SK-N-SH (cell line): ENCODE results near the gene TGM6. TPM values are rescaled to one million over a fixed set of nuclear protein-coding genes. Genes with fewer than 3 reads are reported as not detected.

ENCODE experiments used
- CTCF ChIA-PET: fragments of 300-600, 350-600 bp; formaldehyde crosslinking; extraction: SDS; loops from one replicate; lab custom pipeline; 2021; lab: Yijun Ruan, JAX
- POLR2A ChIA-PET: fragments of 350-600 bp; sonication (Branson Sonifier 250); formaldehyde crosslinking; extraction: SDS; loops from one replicate; lab custom pipeline; 2020; ENCODE audit warnings: antibody characterized with exemption, inconsistent platforms; lab: Yijun Ruan, JAX
- DNase-seq: peaks from one replicate; pipeline ENCODE4 v3.0.0; 2012
- H2AFZ ChIP-seq: fragments of 200-600 bp; sonication (generic); 2 replicates; pipeline ENCODE4 v1.8.1; 2016; ENCODE audit warnings: antibody characterized with exemption, mild to moderate bottlenecking, low read depth
- H3F3A ChIP-seq: fragments of 200-600 bp; sonication (generic); replicated peaks from 2 replicates; pipeline ENCODE3; 2016; ENCODE audit warnings: antibody characterized with exemption, mild to moderate bottlenecking; ENCODE audit not compliant: insufficient read depth
- H3K27ac ChIP-seq, 2 experiments: fragments of 200-500 bp in 1 of 2; fragments of 200-600 bp in 1 of 2; sonication (Bioruptor generic) in 1 of 2; sonication (generic), shearing (Covaris generic) in 1 of 2; 2 replicates each; pipeline versions ENCODE4 v1.5.1 to v1.6.1; 2014 to 2016; ENCODE audit warnings: low read depth in 2 of 2, inconsistent platforms in 1 of 2, low read length in 1 of 2, mild to moderate bottlenecking in 1 of 2, mixed read lengths in 1 of 2
- H3K27me3 ChIP-seq: fragments of 200-600 bp; sonication (generic), shearing (Covaris generic); 2 replicates; pipeline ENCODE4 v1.6.1; 2016; ENCODE audit warnings: mixed run types; ENCODE audit not compliant: insufficient read depth
- H3K36me3 ChIP-seq, 2 experiments: fragments of 200-500 bp in 1 of 2; fragments of 200-600 bp in 1 of 2; sonication (Bioruptor generic) in 1 of 2; sonication (generic) in 1 of 2; replicated peaks in 1 of 2; 2 replicates each; pipeline versions ENCODE3 to v1.5.1; 2014 to 2016; ENCODE audit warnings: low read length in 1 of 2, mild to moderate bottlenecking in 1 of 2; ENCODE audit not compliant: insufficient read depth in 2 of 2, control insufficient read depth in 1 of 2
- H3K4me1 ChIP-seq, 2 experiments: fragments of 200-500 bp in 1 of 2; fragments of 200-600 bp in 1 of 2; sonication (Bioruptor generic) in 1 of 2; sonication (generic), shearing (Covaris generic) in 1 of 2; 2 replicates each; pipeline versions ENCODE4 v1.5.1 to v1.6.1; 2014 to 2016; ENCODE audit warnings: low read depth in 1 of 2, low read length in 1 of 2, mixed run types in 1 of 2; ENCODE audit not compliant: insufficient read depth in 2 of 2, control insufficient read depth in 1 of 2
- H3K4me2 ChIP-seq: fragments of 200-600 bp; sonication (generic), shearing (Covaris generic); 2 replicates; pipeline ENCODE4 v1.6.1; 2017; ENCODE audit warnings: mixed run types
- H3K4me3 ChIP-seq, 2 experiments: fragments of 200-500 bp in 1 of 2; fragments of 200-600 bp in 1 of 2; sonication (Bioruptor generic) in 1 of 2; sonication (generic), shearing (Covaris generic) in 1 of 2; 2 replicates each; pipeline versions ENCODE4 v1.5.1 to v1.8.1; 2014 to 2016; ENCODE audit warnings: low read depth in 2 of 2, inconsistent platforms in 1 of 2, low read length in 1 of 2, mild to moderate bottlenecking in 1 of 2, mixed read lengths in 1 of 2, moderate library complexity in 1 of 2
- H3K79me2 ChIP-seq: fragments of 200-600 bp; sonication (generic); 2 replicates; pipeline ENCODE4 v1.8.1; 2017; ENCODE audit warnings: mild to moderate bottlenecking; ENCODE audit not compliant: insufficient read depth
- H3K9ac ChIP-seq: fragments of 200-600 bp; sonication (generic); 2 replicates; pipeline ENCODE4 v1.6.1; 2017; ENCODE audit warnings: mixed run types
- H3K9me2 ChIP-seq: fragments of 200-600 bp; sonication (generic); 2 replicates; pipeline ENCODE4 v1.6.1; 2017; ENCODE audit warnings: mixed run types
- H3K9me3 ChIP-seq: fragments of 200-600 bp; sonication (generic); 2 replicates; pipeline ENCODE4 v1.6.1; 2017; ENCODE audit warnings: mixed run types, mild to moderate bottlenecking, moderate library complexity
- H4K20me1 ChIP-seq: fragments of 200-600 bp; sonication (generic); 2 replicates; pipeline ENCODE4 v1.6.1; 2017; ENCODE audit warnings: mild to moderate bottlenecking, mixed run types; ENCODE audit not compliant: insufficient read depth
- CHD2 ChIP-seq: fragments of 150-350 bp; IDR thresholded peaks from 2 replicates; pipeline ENCODE4 v1.6.1; 2018; ENCODE audit warnings: low read length; ENCODE audit not compliant: partially characterized antibody
- EP300 ChIP-seq, 2 experiments: IDR thresholded peaks; 2 replicates each; pipeline versions ENCODE4 v1.4.0 to v1.6.1; 2012; ENCODE audit warnings: borderline replicate concordance in 1 of 2, low read depth in 1 of 2, low read length in 1 of 2
- MEF2A ChIP-seq: IDR thresholded peaks from 2 replicates; pipeline ENCODE4 v1.4.0; 2012; ENCODE audit warnings: low read depth, borderline replicate concordance
- RFX5 ChIP-seq: IDR thresholded peaks from 2 replicates; pipeline ENCODE4 v1.6.1; 2012; ENCODE audit warnings: mild to moderate bottlenecking, improper control_type of control experiment, low read length
- YY1 ChIP-seq: IDR thresholded peaks from 2 replicates; pipeline ENCODE4 v1.4.0; 2012; ENCODE audit warnings: low read depth, mild to moderate bottlenecking
- WGBS: methylation state at CpG from one replicate; pipeline ENCODE4 v1.1.6; 2017; ENCODE audit warnings: low lambda C conversion rate; 5-methylcytosine and 5-hydroxymethylcytosine counted together
- polyA plus RNA-seq, 3 experiments: library from polyadenylated mRNA; depleted of rRNA; stranded (reverse); fragments of >200 nt; gene quantifications; 2 replicates each; pipeline ENCODE4 v1.2.3, GENCODE V29; 2012
- TF ChIP-seq, protein P1 (sequence below): IDR thresholded peaks from 2 replicates; pipeline ENCODE4 v1.4.0; 2012; ENCODE audit warnings: low read depth, borderline replicate concordance
- TF ChIP-seq, protein P2 (sequence below): fragments of 200-600 bp; sonication (generic); IDR thresholded peaks from 2 replicates; pipeline ENCODE4 v1.6.1; 2017; ENCODE audit warnings: antibody characterized with exemption, mild to moderate bottlenecking, moderate library complexity

The TGM6 gene
- polyA plus RNA-seq, 1 of the 3 experiments (the other 2 are of a cell fraction) = not detected

- Histone ChIP-seq H3K4me2 (no peak overlapping the region), H3K4me3 (no peak overlapping the region), H4K20me1 (no peaks in the 10 kb centered on the region), H3K36me3 (no peaks in the 10 kb centered on the region), H3F3A (no peaks in the 10 kb centered on the region), H2AFZ (no peak overlapping the region), H3K9me3 (peaks cover 8% of the 10 kb centered on the region; the same call in 1 of the 2 replicates), H3K79me2 (no peaks in the 10 kb centered on the region), H3K27ac (no peak overlapping the region), H3K27me3 (no peaks in the 10 kb centered on the region), H3K9ac (no peak overlapping the region), H3K4me1 (no peaks in the 10 kb centered on the region), H3K9me2 (no peaks in the 10 kb centered on the region)
- no peak for TF ChIP-seq CHD2
- WGBS = 53% methylated on average over 3 of the region's 3 CpGs
- DNase-seq = no peak
- ChIA-PET POLR2A (no interaction called here), CTCF (interaction anchor here (1.3 kb wide), 1 partner anchor 94 kb away, joined by 3 read pairs; no protein-coding TSS in a partner anchor)
These were observed 22.7 kb upstream of the TGM6 start for GRCh38 chr20:2358006-2358405.

DNA sequence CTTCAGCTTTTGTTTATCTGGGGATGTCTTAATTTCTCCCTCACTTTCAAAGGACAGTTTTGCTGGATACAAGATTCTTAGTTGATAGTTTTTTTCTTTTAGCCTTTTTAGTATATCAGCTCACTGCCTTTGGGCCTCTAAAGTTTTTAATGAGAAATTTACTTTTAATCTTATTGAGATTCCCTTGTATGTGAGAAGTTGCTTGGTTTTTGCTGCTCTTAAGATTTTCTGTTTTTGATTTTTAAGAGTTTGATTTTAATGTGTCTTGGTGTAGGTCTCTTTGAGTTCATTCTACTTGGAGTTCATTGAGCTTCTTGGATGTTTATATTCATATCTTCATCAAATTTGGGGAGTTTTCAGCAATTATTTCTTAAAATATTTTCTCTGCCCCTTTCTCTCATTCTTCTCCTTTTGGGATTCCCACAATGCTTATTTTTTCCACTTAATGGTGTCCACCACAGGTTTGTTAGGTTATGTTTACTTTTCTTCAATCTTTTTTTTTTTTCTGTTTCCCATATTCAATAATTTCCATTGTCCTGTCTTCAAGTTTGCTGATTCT lies 19.6 kb upstream of the TGM6 start:
- Histone ChIP-seq H3K9me3 (peaks cover 8% of the 10 kb centered on the region; the same call in 1 of the 2 replicates), H3F3A (no peaks in the 10 kb centered on the region), H3K4me1 (no peaks in the 10 kb centered on the region; a peak in 1 of 4 replicates), H3K9me2 (no peaks in the 10 kb centered on the region), H2AFZ (no peak overlapping the region), H3K4me2 (no peak overlapping the region), H3K79me2 (no peaks in the 10 kb centered on the region), H3K9ac (no peak overlapping the region), H3K27me3 (no peaks in the 10 kb centered on the region), H3K27ac (no peak overlapping the region), H3K36me3 (no peaks in the 10 kb centered on the region), H3K4me3 (no peak overlapping the region), H4K20me1 (no peaks in the 10 kb centered on the region)
- DNase-seq = no peak
- CTCF ChIA-PET = interaction anchor here (1.2 kb wide), 1 partner anchor 10 kb away, joined by 3 read pairs; no protein-coding TSS in a partner anchor
- POLR2A ChIA-PET = no interaction called here
- TF ChIP-seq, protein P1, sequence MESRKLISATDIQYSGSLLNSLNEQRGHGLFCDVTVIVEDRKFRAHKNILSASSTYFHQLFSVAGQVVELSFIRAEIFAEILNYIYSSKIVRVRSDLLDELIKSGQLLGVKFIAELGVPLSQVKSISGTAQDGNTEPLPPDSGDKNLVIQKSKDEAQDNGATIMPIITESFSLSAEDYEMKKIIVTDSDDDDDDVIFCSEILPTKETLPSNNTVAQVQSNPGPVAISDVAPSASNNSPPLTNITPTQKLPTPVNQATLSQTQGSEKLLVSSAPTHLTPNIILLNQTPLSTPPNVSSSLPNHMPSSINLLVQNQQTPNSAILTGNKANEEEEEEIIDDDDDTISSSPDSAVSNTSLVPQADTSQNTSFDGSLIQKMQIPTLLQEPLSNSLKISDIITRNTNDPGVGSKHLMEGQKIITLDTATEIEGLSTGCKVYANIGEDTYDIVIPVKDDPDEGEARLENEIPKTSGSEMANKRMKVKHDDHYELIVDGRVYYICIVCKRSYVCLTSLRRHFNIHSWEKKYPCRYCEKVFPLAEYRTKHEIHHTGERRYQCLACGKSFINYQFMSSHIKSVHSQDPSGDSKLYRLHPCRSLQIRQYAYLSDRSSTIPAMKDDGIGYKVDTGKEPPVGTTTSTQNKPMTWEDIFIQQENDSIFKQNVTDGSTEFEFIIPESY = no peak
- TF ChIP-seq, protein P2, sequence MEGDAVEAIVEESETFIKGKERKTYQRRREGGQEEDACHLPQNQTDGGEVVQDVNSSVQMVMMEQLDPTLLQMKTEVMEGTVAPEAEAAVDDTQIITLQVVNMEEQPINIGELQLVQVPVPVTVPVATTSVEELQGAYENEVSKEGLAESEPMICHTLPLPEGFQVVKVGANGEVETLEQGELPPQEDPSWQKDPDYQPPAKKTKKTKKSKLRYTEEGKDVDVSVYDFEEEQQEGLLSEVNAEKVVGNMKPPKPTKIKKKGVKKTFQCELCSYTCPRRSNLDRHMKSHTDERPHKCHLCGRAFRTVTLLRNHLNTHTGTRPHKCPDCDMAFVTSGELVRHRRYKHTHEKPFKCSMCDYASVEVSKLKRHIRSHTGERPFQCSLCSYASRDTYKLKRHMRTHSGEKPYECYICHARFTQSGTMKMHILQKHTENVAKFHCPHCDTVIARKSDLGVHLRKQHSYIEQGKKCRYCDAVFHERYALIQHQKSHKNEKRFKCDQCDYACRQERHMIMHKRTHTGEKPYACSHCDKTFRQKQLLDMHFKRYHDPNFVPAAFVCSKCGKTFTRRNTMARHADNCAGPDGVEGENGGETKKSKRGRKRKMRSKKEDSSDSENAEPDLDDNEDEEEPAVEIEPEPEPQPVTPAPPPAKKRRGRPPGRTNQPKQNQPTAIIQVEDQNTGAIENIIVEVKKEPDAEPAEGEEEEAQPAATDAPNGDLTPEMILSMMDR = no peak
- TF ChIP-seq EP300 (IDR thresholded peaks at IDR 0.05; ENCODE audit: borderline replicate concordance in 1 of 2, low read depth in 1 of 2, low read length in 1 of 2) (no peak), RFX5 (no peak), MEF2A (no peak), YY1 (no peak)
